Measurements from ENCODE around the gene NHLRC3. TPM values are rescaled to one million over a fixed set of nuclear protein-coding genes. Genes with fewer than 3 reads are reported as not detected.
A peak's percentile ranks its signal among the peaks of the same experiment; 100 is the strongest.

The NHLRC3 gene
- total and polyA plus RNA-seq, 12 donors, result 3.5 to 15.9 (median 11.4) TPM

GRCh38 chr13:39012608-39013007 lies 25.6 kb upstream of the NHLRC3 start:
- 83 to 86% methylated on average over 7 of the region's 7 CpGs for WGBS, 2 donors

GRCh38 chr13:39013462-39013861 lies 24.8 kb upstream of the NHLRC3 start:
- Histone ChIP-seq H3K36me3 (peaks cover 0 to 97% (median 58%) of the 10 kb centered on the region in 9 donors), H3K27ac (no peak overlapping the region), H3K4me3 (no peak overlapping the region), H3K9me3 (no peaks in the 10 kb centered on the region), H3K27me3 (no peaks in the 10 kb centered on the region), H3K4me1 (no peaks in the 10 kb centered on the region)
- no peak for TF ChIP-seq CTCF (IDR thresholded peaks at IDR 0.05)
- intact Hi-C loops (cut with DNase I), result no loop called here
- ATAC-seq (no peak), DNase-seq (no peak)
- WGBS, 2 donors, result 61 to 75% methylated on average over 5 of the region's 5 CpGs

More at GRCh38 chr13:39012608-39013007, 25.6 kb upstream of the NHLRC3 start:
- no peaks in the 10 kb centered on the region for H3K27me3 ChIP-seq
- no peaks in the 10 kb centered on the region for H3K4me1 ChIP-seq
- H3K36me3 ChIP-seq, result peaks cover 0 to 97% (median 54%) of the 10 kb centered on the region in 9 donors
- no peak overlapping the region for H3K4me3 ChIP-seq
- intact Hi-C loops (cut with DNase I), result no loop called here
- DNase-seq, result no peak
- H3K27ac ChIP-seq, result no peak overlapping the region
- no peak for TF ChIP-seq CTCF (IDR thresholded peaks at IDR 0.05)
- no peak for ATAC-seq
- H3K9me3 ChIP-seq, result no peaks in the 10 kb centered on the region

- ATAC-seq (no peak), DNase-seq (no peak)
- Histone ChIP-seq H3K27me3 (no peaks in the 10 kb centered on the region), H3K9me3 (no peaks in the 10 kb centered on the region), H3K36me3 (peaks cover 0 to 97% (median 49%) of the 10 kb centered on the region in 9 donors), H3K4me1 (no peaks in the 10 kb centered on the region), H3K4me3 (no peak overlapping the region), H3K27ac (no peak overlapping the region)
- intact Hi-C loops (cut with DNase I), result no loop called here
- TF ChIP-seq CTCF (IDR thresholded peaks at IDR 0.05), result no peak
- 91 to 92% methylated on average over 1 of the region's 1 CpG for WGBS, 2 donors
These were observed 22.2 kb upstream of the NHLRC3 start for GRCh38 chr13:39016087-39016486.

GRCh38 chr13:39016787-39017186 lies 21.5 kb upstream of the NHLRC3 start:
- Histone ChIP-seq H3K27me3 (no peaks in the 10 kb centered on the region), H3K9me3 (no peaks in the 10 kb centered on the region), H3K4me1 (no peaks in the 10 kb centered on the region), H3K36me3 (peaks cover 0 to 97% (median 42%) of the 10 kb centered on the region in 9 donors), H3K27ac (no peak overlapping the region), H3K4me3 (no peak overlapping the region)
- intact Hi-C loops (cut with DNase I), result no loop called here
- peak in 2 of 8 donors; percentile 29 to 56 for ATAC-seq
- DNase-seq, result no peak
- TF ChIP-seq CTCF (IDR thresholded peaks at IDR 0.05), result peak in 7 of 9 donors; percentile 14 to 62 (median 44)
- 21 to 23% methylated on average over 2 of the region's 2 CpGs for WGBS, 2 donors

Data from heart right ventricle (tissue), 16 donors.